ENCODE measurements around the gene KRTAP12-3.
"Not testable (repeated sequence)": the region's sequence is repeated elsewhere in the genome, so short reads cannot be mapped to it uniquely, and the experiment has no call there.

Gene KRTAP12-3

DNA sequence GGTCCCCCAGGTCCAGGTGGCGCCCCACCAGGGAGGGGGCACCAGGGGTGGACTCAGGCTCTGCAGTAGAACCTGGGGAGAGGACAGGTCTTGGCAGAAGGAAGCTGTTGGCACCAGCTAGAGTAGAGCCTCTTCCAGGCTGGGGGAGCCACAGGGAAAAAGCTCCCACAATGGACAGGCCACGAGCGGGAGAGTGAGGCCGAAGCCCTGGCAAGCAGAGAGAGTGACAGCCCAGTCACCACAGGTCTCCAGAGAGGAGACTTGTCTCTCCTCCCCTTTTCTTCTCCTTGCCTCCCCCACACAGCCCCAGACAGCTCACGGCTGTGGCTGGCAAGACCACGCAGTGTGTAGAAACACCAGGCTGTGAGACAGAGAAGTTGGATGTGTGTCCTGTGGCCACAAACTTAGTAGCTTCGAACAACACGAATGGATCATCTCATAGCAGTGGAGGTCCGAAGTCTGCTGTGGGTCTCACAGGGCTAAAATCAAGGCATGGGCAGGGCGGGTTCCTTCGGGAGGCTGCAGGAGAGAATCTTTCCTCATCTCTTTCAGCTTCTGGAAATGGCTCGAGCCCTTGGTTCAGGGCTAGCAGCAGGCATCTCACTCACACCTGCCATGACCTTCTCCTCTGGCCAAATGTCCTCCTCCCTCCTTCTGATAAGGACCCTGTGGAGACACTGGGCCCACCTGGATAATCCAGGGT is 6.6 kb upstream of the KRTAP12-3 start:
- DNase-seq: no peak

- no peak for DNase-seq
Measured at GRCh38 chr21:44653123-44653522, 4.6 kb upstream of the KRTAP12-3 start.

- DNase-seq: no peak
Measured at GRCh38 chr21:44653656-44654575, 3.8 kb upstream of the KRTAP12-3 start.

DNA sequence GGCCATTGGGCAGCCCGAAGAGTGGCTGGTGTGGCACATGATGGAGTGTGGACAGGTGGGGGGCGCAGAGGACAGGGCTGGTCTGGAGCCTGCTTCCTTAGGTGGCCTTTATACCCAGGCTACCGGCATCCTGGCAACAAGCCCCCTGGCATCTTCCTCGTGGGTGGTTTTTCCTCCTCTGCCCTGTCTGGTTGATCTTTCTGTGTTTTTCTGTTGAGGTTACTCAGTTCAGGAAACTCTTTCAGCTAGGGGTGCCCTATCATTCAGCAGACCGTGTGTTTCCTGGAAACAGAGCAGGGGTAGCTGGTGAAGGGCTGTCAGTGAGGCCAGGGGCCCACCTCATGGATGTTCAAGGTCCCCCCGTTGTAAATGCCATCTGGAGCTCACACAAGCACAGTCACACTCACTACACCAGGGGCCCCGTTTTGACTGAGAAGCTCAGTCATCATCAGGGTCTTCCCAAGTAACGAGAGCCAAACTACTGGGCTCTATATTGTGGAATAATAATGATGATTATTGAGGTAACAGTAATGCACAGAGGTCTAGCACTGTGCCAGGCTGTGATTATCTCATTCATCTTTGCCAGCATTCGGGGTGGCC is 3.1 kb upstream of the KRTAP12-3 start, which contains the start of gene KRTAP12-4:
Gene KRTAP12-4, minus strand, starts transcription at position 84 of the 600 bp plus-strand sequence. Its CDS starts 45 bp downstream, at position 39.
- DNase-seq: no peak

DNA sequence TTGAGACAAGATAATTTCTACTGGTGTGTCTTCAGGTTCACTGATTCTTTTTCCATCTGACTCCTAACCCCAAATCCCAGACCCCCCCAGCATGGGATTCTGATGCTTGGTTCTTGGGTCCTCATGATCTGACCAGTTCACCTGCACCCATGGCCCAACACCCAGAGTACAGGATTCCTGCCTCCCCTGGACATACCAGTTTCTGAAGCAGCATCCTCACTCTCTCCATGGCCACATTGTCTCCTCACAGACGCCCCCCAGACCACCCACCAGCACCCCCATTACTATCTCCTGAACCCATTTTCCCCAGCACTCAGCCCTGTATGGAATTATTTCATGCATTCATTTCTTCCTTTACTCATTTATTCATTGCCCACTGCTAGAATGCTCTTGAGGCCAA is 864 bp upstream of the KRTAP12-3 start:
- no peak for DNase-seq

DNA sequence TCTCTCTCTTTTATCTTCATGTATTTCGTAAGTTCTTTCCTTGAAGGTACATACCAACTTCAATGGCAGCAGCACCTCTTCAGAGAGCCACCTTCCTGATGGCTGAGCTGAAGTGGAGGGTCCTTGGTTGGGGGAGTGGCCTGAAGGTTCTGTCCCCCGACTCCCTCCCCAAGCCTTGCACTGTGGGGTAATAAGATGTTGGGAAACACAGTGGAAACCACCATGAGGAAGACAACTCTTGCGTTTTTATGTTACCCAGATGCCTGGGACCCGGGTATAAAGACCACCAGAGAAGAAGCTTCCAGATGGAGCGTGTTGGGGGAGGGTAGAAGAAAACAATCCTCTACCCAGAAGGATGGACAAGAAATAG is 794 bp downstream of the KRTAP12-3 start:
- DNase-seq: no peak

DNA sequence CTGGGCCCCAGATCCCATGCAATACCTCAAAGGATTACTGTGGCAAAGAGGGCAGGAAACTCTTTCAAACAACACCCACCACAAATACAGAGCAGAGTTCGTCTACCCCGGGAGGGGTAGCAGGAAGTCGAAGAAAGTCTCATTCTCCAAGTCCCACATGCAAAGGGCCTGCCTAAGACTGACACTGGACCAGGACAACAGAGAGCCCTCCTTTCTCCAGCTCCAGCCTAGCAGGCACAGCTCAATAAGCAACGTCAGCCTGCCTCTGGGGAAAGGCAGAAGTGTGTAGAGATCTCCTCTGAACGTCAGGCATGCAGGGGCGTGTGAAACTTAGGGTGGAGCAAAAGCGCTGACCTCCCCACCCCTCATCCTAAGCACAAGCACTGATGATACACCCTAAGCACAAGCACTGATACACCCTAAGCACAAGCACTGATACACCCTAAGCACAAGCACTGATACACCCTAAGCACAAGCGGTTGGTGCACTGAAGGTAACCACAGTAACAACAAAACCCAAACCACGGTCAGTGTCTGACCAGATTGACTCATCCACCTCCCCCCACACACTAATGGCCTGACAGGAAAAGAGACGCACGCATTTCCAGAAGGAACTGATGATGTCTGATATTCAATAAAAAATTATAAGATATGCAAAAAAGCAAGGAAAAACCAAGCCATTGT is 1.3 kb downstream of the KRTAP12-3 start:
- DNase-seq: no peak

GRCh38 chr21:44661567-44661966 is 3.8 kb downstream of the KRTAP12-3 start:
- not testable (repeated sequence) for DNase-seq

DNA sequence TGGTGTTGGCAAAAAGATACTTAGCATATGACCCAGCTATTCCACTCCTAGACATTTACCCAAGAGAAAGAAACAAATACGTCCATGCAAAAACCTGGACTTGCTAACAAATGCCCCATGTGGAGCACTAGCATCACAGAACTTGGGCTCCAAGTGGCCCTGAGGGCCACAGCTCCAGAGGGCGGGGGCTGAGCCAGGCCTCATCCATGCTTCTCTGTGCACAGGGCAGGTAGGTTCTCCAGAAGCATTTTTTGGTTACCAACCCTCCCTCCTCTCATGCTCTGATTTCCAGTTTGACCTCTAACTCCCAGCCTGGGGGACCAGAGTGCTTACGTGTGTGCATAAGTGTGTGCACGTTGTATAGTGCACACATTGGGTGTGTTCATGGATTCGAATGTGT is 7.0 kb downstream of the KRTAP12-3 start:
- DNase-seq: no peak

DNA sequence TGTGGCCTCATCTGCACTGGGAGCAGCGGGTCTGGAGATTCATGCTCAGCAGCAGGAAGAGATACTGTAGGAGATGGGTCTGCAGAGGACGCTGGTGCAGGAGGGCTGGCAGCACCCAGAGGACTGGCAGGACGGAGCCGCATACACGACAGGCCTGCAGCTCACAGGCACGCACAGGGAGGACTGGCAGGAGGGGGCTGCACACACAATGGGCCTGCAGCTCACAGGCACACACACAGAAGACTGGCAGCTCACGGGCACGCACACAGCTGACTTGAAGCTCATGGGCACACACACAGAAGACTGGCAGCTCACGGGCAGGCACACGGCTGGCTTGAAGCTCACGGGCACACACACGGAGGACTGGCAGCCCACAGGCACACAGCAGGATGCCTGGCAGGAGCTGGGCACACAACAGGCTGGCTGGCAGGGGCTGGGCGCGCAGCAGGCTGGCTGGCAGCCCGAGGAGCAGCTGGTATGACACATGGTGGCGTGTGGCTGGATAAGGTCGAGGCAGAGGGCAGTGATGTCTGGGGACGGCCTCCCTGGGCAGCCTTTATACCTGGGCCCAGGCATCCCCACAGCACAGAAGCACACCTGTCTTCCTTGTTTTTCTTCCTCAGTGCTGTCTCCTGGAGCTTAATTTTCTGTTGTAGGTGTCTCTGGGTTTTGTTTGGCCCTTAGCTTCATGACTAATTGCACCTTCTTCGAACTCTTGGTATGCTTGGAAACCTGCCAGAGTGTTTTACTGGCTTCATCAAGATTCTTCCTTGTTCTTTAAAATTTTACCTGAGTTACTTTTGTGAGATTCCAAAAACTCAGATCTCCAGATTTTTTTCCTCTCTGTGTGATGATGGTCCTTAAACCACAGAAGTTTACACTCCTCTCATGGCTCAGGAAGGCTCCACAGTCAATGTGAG is 8.9 kb downstream of the KRTAP12-3 start, which contains the start of gene KRTAP12-2:
Gene KRTAP12-2, minus strand, starts transcription at position 527 of the 920 bp plus-strand sequence. Its CDS starts 41 bp downstream, at position 486.
- DNase-seq: no peak

- no peak for DNase-seq
Measured at GRCh38 chr21:44667612-44668011, 9.9 kb downstream of the KRTAP12-3 start.

DNA sequence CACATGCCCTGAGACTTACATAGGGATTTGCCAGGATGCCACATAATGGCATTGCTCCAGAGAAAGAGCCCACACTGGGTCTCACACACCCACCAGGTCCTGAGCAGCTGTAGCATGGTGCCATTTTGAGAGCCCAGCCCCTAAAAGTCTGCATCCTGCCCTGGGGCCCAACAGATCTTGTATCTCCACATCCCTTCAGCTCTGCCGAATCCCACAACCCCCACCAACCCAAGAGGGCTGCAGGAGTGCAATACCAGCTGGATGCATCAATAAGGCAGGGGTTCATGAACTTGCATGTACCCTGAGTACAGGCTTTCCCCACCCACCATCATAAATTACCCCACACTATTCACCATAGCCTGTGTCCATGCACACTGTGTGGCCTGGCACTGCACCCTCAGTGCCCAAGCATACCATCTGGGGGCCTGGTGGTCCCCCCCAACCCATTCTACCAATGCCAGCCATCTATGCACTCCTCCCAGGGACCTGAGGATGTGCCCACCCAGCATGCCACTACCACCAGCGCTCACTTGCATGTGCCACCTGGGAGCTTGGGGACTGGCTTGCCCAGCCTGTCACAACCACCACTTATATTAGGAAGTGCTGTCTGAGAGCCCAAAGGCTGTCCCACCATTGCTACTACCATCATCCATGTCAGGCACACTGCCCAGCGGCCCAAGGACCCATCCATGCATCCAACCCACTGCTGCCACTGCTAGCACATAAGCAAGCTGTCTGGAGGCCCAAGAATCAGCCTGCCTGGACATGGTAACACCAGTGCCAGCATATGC is 13.1 kb downstream of the KRTAP12-3 start:
- DNase-seq: no peak

DNA sequence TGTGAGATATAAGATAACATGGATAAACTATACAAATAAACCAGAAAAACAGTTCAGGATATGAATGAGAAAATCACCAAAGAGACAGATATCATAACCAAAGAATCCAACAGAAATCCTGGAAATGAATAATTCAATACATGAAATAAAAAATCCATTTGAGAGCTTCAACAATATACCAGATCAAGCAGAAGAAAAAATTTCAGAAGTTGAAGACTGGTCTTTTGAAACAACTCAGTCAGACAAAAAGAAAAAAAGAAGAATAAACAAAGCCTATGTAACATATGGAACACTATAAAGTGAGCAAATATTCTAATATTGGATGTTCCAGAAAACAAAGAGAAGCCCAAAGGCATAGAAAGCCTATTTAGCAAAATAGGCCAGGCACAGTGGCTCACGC is 14.2 kb downstream of the KRTAP12-3 start:
- DNase-seq: no peak

GRCh38 chr21:44677881-44678280 is 20.1 kb downstream of the KRTAP12-3 start:
- DNase-seq: no peak

GRCh38 chr21:44681152-44681551 is 23.4 kb downstream of the KRTAP12-3 start:
- DNase-seq: no peak

GRCh38 chr21:44681861-44682579 is 24.3 kb downstream of the KRTAP12-3 start, which contains the start of gene KRTAP12-1:
Gene KRTAP12-1 (minus strand): TSS chr21:44682163. CDS start chr21:44682123, 40 bp downstream.
- DNase-seq: no peak

DNA sequence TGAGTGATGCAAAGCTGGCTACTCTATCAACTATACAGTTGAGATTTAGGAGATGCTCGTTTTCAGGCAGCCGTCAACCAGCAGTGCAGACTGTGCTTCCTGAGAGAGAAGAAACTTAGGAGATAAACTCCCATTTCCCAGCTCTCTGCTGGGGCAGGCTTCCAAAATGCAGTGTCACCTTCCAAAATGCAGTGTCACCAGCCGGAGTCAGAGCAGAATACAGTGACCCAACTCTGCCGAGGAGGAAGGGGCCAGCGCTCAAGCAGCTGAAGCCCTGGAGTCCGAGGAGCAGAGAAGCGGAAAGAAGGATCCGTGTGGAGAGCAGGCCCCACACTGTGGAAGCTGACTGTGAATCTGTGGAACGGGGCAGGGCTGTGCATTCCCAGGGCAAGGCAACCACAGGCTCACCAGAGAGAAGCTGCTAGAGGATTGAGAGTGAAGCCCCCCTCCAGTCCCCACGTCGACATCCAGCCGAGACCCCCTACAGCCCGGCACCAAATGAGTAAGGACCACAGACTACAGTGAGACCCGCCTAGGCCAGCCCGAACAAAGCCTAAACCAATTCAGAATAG is 24.9 kb downstream of the KRTAP12-3 start:
- DNase-seq: no peak

DNA sequence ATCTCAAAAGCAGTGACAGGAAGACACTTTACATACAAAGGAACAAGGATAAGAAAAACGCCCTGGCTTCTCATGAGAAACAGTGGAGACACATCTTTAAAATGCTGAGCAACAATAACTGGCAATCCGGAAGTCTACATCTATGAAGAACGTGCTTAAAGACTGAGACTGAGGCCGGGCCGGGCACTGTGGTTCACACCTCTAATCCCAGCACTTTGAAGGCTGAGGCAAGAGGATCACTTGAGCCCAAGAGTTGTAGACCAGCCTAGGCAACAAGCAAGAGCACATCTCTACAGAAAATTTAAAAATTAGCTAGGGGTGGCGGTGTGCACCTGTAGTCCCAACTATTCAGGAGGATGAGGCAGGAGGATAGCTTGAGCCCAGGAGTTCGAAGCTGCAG is 26.3 kb downstream of the KRTAP12-3 start:
- no peak for DNase-seq

- no peak for DNase-seq
Measured at GRCh38 chr21:44684483-44684882, 26.8 kb downstream of the KRTAP12-3 start.

Measured in fibroblast of skin of back (primary cell).